ENCODE measurements around the gene REM1.
"Not testable (repeated sequence)": the region's sequence is repeated elsewhere in the genome, so short reads cannot be mapped to it uniquely, and the experiment has no call there.

The REM1 gene

GRCh38 chr20:31474758-31475427 lies at the start of gene REM1, which contains the start of gene DEFB124:
TSS of gene REM1 (plus strand) at chr20:31475288. CDS start at chr20:31476446, 1,158 bp downstream.
TSS of gene DEFB124 (minus strand) at chr20:31475127. CDS start at chr20:31473013, 2,114 bp downstream.
- DNase-seq: no peak

- no peak for DNase-seq
Measured at GRCh38 chr20:31425797-31426196, 49.3 kb upstream of the REM1 start.

DNA sequence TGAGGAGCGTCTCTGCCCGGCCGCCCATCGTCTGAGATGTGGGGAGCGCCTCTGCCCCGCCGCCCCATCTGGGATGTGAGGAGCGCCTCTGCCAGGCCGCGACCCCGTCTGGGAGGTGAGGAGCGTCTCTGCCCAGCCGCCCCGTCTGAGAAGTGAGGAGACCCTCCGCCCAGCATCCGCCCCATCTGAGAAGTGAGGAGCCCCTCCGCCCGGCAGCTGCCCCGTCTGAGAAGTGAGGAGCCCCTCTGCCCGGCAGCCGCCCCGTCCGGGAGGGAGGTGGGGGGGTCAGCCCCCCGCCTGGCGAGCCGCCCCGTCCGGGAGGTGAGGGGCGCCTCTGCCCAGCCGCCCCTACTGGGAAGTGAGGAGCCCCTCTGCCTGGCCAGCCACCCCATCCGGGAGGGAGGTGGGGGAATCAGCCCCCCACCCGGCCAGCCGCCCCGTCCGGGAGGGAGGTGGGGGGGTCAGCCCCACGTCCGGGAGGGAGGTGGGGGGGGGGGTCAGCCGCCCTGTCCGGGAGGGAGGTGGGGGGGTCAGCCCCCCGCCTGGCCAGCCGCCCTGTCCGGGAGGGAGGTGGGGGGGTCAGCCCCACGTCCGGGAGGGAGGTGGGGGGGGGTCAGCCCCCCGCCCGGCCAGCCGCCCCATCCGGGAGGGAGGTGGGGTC lies 48.1 kb upstream of the REM1 start:
- not testable (repeated sequence) for DNase-seq

DNA sequence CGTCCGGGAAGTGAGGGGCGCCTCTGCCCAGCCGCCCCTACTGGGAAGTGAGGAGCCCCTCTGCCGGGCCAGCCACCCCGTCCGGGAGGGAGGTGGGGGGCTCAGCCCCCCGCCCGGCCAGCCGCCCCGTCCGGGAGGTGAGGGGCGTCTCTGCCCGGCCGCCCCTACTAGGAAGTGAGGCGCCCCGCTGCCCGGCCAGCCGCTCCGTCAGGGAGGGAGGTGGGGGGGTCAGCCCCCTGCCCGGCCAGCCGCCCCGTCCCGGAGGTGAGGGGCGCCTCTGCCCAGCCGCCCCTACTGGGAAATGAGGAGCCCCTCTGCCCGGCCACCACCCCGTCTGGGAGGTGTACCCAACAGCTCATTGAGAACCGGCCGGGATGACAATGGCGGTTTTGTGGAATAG lies 47.5 kb upstream of the REM1 start:
- not testable (repeated sequence) for DNase-seq

- no peak for DNase-seq
Measured at GRCh38 chr20:31430568-31431115, 44.4 kb upstream of the REM1 start.

DNA sequence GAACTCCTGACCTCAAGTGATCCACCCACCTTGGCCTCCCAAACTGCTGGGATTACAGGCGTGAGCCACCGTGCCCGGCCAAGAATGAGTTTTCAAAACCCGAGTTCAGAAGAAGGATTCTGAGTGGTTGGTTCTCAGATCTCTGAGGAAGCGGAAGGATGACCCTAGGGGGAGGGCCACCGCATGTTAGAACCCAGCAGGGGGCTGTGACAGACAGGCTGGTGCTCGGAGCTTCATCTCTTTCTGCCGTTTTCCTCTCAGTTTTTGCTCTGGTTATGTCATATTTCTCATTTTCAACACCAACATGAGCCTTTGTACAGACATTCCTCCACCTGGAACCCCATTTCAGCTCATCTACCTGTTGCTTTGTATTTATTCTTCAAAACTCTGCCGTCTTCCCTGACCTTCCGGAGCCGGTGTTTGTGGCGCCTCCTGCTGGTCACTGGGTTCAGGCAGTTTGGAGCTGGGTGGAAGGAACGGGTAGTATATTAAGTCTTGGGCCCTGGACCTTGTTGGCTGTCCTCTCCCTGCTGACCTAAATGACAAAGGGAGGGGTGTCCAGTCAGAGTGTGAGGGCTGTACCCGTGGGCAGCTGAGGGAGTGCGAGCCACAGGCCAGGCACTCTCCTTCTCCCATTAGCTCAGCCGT lies 35.0 kb upstream of the REM1 start, which contains the start of gene DEFB123:
Gene DEFB123 (plus strand): TSS at position 621 of the 648 bp plus-strand sequence. CDS start 67 bp downstream, outside the sequence.
- DNase-seq: no peak

- no peak for DNase-seq
Measured at GRCh38 chr20:31446084-31446819, 28.8 kb upstream of the REM1 start.

DNA sequence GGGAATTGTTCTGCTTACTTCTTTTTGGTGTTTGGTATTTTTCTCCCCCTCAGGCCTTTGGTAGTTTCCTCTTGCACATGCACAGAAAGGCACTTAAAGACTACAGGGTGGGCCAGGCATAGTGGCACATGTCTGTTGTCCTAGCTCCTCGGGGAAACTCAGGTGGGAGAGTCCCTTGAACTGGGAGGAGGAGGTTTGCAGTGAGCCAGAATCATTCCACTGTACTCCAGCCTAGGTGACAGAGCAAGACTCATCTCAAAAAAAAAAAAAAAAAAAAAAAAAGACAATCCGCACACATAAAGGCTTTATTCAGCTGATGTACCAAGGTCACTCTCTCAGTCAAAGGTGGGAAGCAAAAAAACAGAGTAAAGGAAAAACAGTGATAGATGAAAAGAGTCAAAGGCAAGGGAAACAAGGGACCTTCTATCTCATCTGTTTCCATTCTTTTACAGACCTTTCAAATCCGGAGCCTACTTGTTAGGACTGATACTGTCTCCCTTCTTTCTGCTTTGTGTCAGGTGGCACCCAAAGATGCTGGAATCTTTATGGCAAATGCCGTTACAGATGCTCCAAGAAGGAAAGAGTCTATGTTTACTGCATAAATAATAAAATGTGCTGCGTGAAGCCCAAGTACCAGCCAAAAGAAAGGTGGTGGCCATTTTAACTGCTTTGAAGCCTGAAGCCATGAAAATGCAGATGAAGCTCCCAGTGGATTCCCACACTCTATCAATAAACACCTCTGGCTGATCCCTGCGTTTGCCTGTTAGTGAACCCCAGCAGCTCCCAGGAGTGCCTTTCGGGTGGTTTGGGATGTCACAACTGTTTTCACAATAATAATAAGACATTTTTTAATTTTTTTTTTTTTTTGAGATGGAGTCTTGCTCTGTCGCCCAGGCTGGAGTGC lies 25.3 kb upstream of the REM1 start:
- DNase-seq: no peak

GRCh38 chr20:31452575-31452974 lies 22.5 kb upstream of the REM1 start:
- no peak for DNase-seq

- no peak for DNase-seq
Measured at GRCh38 chr20:31454361-31454760, 20.7 kb upstream of the REM1 start.

- DNase-seq: not testable (repeated sequence)
Measured at GRCh38 chr20:31470946-31471345, 4.1 kb upstream of the REM1 start.

DNA sequence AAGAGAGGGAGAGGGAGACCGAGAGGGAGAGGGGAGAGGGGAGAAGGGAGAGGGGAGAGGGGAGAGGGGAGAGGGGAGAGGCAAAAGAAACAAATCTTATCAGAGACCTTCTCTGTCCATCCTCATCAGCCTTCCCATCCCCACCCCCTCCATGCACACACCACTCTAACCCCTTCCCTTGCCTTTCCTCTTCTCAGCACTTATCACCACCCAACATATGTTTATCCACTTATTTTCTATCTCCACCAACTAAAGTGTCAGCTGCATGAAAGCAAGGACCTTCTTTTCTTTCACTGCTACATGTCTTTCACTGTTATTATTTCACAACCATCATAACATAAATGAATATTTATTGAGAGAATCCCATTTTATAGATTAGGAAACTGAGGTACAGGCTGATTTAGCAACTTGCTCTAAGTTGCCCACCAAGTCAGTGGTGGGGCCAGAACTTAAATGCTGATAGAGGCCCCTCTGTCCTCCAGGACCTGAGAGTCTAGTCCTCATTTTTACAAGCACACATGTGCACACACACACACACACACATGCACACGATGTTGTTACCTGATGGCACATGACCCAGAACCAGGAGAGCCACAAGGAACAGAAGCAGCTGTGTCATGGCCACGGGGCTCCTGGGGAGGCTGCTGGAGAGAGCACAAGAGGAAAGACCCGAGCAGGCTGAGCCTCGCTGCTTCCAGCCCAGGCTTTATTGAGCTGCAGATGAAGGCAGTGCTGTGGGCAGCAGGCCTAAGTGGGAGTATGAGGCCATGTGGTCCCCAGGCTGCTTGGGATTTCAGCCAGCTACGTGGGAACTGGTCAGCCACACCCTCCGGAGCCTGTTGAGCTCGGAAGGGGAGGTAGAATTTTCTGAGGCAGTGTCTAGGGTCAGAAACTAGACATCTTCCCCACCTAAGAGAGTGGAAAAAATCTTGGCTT lies 2.4 kb upstream of the REM1 start:
- no peak for DNase-seq

DNA sequence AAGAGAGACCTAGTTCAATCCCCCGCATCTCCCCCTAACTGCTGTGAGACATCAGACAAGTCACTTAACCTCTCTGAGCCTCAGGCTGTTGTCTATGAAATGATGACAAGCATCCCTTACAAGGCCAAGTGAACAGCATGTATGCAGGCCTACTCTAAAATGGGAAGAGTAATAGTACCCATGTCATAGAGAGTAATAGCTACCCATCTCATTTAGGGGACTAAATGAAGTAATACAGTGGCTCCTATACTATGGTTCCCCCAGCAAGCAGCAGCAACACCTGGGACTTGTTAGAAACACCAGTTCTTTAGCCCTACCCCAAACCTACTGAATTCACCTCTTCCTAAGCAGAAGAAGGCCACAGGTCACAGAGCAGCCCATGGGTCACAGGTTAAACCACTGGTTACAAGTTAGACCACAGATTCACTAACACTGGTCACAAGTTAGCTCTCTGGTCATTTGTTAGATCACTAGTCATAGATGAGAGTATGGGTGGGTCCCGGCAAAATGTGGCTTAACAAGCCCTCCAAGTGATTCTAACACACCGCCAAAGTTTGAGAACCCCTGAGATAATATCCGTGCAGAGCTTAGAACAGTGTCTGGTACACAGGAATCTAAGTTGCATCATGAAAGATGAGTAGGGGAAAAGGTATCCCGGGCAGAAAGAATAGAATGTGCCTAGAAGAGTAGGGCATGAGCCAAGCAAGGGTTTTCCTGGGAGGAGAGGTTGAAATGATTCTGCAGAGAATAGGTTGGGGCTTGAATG lies 1.6 kb upstream of the REM1 start:
- no peak for DNase-seq

- no peak for DNase-seq
Measured at GRCh38 chr20:31474097-31474436, 1.0 kb upstream of the REM1 start.

- DNase-seq: no peak
Measured at GRCh38 chr20:31475472-31476293, 595 bp downstream of the REM1 start.

DNA sequence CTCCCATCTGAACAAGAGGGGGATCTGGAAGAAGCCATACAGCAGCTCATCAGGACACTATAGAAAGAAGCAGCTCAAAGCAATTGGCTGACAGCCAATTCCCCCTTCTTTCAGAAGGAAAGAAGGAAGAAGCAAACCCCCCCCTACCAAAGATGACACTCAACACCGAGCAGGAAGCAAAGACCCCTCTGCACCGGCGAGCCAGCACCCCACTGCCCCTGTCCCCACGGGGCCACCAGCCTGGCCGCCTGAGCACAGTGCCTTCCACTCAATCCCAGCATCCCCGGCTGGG lies 1.2 kb downstream of the REM1 start:
- DNase-seq: no peak

GRCh38 chr20:31476643-31477215 lies 1.6 kb downstream of the REM1 start:
- no peak for DNase-seq

GRCh38 chr20:31484001-31484400 lies 8.9 kb downstream of the REM1 start:
- no peak for DNase-seq
